PFSK-1 (cell line): ENCODE results near the gene GALNTL6.

Experiments used
- FOXP2 ChIP-seq: optimal IDR thresholded peaks from 2 replicates; pipeline ENCODE3; 2011; ENCODE audit warnings: borderline replicate concordance, control low read depth, inconsistent platforms; ENCODE audit not compliant: insufficient read depth; ENCODE audit errors: extremely low read length, extremely low read depth
- POLR2AphosphoS5 ChIP-seq: IDR thresholded peaks from 2 replicates; pipeline ENCODE4 v1.6.1; 2012; ENCODE audit warnings: low read depth, mild to moderate bottlenecking, control low read depth, low read length, moderate library complexity
- SIN3A ChIP-seq: IDR thresholded peaks from 2 replicates; pipeline ENCODE4 v1.6.1; 2012; ENCODE audit warnings: mild to moderate bottlenecking, low read length, moderate library complexity, borderline replicate concordance; ENCODE audit not compliant: insufficient read depth
- TAF1 ChIP-seq: IDR thresholded peaks from 2 replicates; pipeline ENCODE4 v1.6.1; 2012; ENCODE audit warnings: low read length, control low read depth, borderline replicate concordance; ENCODE audit not compliant: insufficient read depth
- TF ChIP-seq, protein P1 (sequence below), 2 experiments: IDR thresholded peaks; 2 replicates each; pipeline versions ENCODE4 v1.6.1 to v1.8.0; 2011 to 2012; ENCODE audit warnings: low read depth in 2 of 2, low read length in 2 of 2, control low read depth in 1 of 2, inconsistent platforms in 1 of 2, mild to moderate bottlenecking in 1 of 2, moderate library complexity in 1 of 2; ENCODE audit not compliant: insufficient read depth in 1 of 2

GALNTL6 gene

GRCh38 chr4:171919314-171919713 lies 106.1 kb downstream of the GALNTL6 start:
- TF ChIP-seq SIN3A (no peak), POLR2AphosphoS5 (no peak), FOXP2 (no peak), TAF1 (no peak)
- TF ChIP-seq, protein P1, sequence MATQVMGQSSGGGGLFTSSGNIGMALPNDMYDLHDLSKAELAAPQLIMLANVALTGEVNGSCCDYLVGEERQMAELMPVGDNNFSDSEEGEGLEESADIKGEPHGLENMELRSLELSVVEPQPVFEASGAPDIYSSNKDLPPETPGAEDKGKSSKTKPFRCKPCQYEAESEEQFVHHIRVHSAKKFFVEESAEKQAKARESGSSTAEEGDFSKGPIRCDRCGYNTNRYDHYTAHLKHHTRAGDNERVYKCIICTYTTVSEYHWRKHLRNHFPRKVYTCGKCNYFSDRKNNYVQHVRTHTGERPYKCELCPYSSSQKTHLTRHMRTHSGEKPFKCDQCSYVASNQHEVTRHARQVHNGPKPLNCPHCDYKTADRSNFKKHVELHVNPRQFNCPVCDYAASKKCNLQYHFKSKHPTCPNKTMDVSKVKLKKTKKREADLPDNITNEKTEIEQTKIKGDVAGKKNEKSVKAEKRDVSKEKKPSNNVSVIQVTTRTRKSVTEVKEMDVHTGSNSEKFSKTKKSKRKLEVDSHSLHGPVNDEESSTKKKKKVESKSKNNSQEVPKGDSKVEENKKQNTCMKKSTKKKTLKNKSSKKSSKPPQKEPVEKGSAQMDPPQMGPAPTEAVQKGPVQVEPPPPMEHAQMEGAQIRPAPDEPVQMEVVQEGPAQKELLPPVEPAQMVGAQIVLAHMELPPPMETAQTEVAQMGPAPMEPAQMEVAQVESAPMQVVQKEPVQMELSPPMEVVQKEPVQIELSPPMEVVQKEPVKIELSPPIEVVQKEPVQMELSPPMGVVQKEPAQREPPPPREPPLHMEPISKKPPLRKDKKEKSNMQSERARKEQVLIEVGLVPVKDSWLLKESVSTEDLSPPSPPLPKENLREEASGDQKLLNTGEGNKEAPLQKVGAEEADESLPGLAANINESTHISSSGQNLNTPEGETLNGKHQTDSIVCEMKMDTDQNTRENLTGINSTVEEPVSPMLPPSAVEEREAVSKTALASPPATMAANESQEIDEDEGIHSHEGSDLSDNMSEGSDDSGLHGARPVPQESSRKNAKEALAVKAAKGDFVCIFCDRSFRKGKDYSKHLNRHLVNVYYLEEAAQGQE (IDR thresholded peaks at IDR 0.05; ENCODE audit: insufficient read depth in 1 of 2, low read depth in 2 of 2, low read length in 2 of 2) = no peak

GRCh38 chr4:171920901-171921300 lies 107.7 kb downstream of the GALNTL6 start:
- TF ChIP-seq POLR2AphosphoS5 (no peak), FOXP2 (no peak), SIN3A (no peak), TAF1 (no peak)
- TF ChIP-seq, protein P1 (IDR thresholded peaks at IDR 0.05; ENCODE audit: insufficient read depth in 1 of 2, low read depth in 2 of 2, low read length in 2 of 2) = no peak

GRCh38 chr4:171924746-171925376 lies 111.7 kb downstream of the GALNTL6 start:
- no peak for TF ChIP-seq TAF1
- TF ChIP-seq FOXP2 = no peak
- TF ChIP-seq SIN3A = no peak
- no peak for TF ChIP-seq POLR2AphosphoS5
- TF ChIP-seq, protein P1 (IDR thresholded peaks at IDR 0.05; ENCODE audit: insufficient read depth in 1 of 2, low read depth in 2 of 2, low read length in 2 of 2) = no peak

DNA sequence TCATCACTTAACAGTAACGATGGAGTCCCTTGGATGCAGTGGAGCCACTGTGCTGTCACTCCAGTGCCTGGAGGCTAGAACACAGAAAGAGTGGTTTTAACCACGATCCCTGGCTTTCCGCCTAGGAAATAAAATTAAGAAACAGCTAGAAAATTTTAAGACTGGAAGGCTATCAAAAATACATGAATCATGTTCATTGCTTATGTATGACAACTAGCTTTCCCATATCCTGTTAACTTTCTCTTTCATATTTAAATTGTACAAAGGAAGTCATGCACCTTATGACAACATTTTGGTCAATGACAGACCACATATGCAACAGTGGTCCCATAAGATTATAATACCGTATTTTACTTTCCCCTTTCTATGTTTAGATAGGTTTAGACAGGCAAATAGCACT lies 115.1 kb downstream of the GALNTL6 start:
- no peak for TF ChIP-seq TAF1
- no peak for TF ChIP-seq SIN3A
- TF ChIP-seq, protein P1 (IDR thresholded peaks at IDR 0.05; ENCODE audit: insufficient read depth in 1 of 2, low read depth in 2 of 2, low read length in 2 of 2) = no peak
- no peak for TF ChIP-seq POLR2AphosphoS5
- no peak for TF ChIP-seq FOXP2

DNA sequence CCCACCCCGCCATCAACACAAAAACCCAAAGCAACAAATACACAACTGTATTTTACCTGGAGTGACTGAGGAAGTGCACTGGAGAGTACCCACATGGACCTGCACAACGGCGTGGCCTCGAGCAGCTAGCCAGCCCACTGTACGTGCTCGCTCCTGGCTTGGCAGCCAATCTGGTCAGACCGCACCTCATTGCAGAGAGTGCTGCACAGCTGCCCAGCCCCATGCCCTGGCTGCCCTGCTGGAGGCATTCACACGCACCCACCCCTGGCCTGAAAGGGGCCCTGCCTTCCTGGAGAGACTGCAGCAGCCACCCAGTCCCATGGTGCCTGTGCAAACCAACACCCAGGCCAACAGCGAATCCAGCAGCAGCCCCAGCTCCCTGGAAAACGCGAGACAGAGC lies 116.3 kb downstream of the GALNTL6 start:
- TF ChIP-seq TAF1 (no peak), FOXP2 (no peak), SIN3A (no peak), POLR2AphosphoS5 (no peak)
- TF ChIP-seq, protein P1 (IDR thresholded peaks at IDR 0.05; ENCODE audit: insufficient read depth in 1 of 2, low read depth in 2 of 2, low read length in 2 of 2) = no peak
